Dendritic cell treated with granulocyte-macrophage colony-stimulating factor and Interleukin-4, amounts not matched to agents 40 ng/mL and 50 ng/mL, for 4 days (primary cell): ENCODE measurements around the gene PTHLH.

Experiments used
- H3K27ac Mint-ChIP-seq: one replicate; pipeline ENCODE4 v1.8.0; 2022; ENCODE audit warnings: mild to moderate bottlenecking, mixed read lengths
- H3K27me3 Mint-ChIP-seq: one replicate; pipeline ENCODE4 v1.8.0; 2022; ENCODE audit warnings: mild to moderate bottlenecking, mixed read lengths
- H3K36me3 Mint-ChIP-seq: one replicate; pipeline ENCODE4 v1.8.0; 2022; ENCODE audit warnings: low read depth, mixed read lengths
- H3K4me1 Mint-ChIP-seq: one replicate; pipeline ENCODE4 v1.8.0; 2022; ENCODE audit warnings: low read depth, mixed read lengths
- H3K4me3 Mint-ChIP-seq: one replicate; pipeline ENCODE4 v1.8.0; 2022; ENCODE audit warnings: mild to moderate bottlenecking, moderate library complexity, mixed read lengths
- H3K9me3 Mint-ChIP-seq: one replicate; pipeline ENCODE4 v1.8.0; 2022; ENCODE audit warnings: mixed read lengths
- intact Hi-C: fragments of 100-400 bp; cut with micrococcal nuclease; formaldehyde crosslinking; loops from one replicate; pipeline ENCODE4 v1.15.0; 2022

PTHLH gene

DNA sequence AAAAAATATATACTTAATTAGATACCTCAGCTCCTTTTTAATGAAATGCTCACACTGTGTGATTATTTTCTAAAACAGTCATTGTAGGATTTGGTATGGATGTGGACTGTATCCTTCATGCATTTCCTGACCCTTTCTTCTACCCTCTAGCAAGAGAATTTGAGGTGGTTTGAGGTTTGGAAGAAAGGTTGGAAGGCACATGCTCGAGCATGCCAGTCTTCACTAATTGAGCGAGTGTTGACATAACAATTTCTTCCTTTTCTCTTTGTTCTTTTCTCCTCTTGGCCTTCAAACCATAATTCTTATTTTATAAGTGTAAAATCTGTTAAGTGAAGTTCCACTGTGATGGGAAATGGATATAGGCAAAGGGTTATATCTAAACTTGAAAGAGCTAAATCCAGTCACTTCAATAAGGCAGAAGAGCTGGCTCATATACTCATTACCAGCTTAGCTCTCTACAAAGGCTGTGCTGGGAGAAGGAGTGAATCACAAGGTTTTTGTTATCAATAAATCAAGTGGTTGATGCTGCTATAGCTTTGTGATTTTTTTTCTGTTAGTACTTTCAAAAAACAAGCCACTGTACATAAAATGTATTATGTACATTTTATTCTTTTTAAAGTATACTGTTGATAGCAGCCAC, 16.2 kb upstream of the PTHLH start:
- H3K36me3 Mint-ChIP-seq: no peaks in the 10 kb centered on the region
- H3K27me3 Mint-ChIP-seq: no peaks in the 10 kb centered on the region
- no peak overlapping the region for H3K27ac Mint-ChIP-seq
- H3K4me1 Mint-ChIP-seq: no peaks in the 10 kb centered on the region
- H3K9me3 Mint-ChIP-seq: peaks cover 15% of the 10 kb centered on the region
- intact Hi-C loops: no loop called here
- no peak overlapping the region for H3K4me3 Mint-ChIP-seq

DNA sequence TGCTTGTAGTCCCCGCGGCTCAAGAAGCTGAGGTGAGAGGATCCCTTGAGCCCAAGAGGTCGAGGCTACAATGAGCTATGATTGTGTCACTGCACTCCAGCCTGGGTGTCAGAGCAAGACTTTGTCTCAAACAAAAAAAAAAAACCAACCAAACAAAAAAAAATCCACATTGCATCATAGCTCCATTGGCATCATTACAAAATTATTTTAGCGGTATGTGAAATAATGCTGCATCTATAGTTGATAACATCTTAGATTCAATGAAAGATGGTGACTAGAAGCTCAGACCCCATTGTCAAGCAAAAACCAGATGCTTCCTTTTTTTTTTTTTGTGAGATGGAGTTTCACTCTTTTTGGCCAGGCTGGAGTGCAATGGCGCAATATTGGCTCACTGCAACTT, 14.8 kb upstream of the PTHLH start:
- no peak overlapping the region for H3K27ac Mint-ChIP-seq
- no peak overlapping the region for H3K4me3 Mint-ChIP-seq
- peaks cover 15% of the 10 kb centered on the region for H3K9me3 Mint-ChIP-seq
- intact Hi-C loops: no loop called here
- H3K27me3 Mint-ChIP-seq: no peaks in the 10 kb centered on the region
- no peaks in the 10 kb centered on the region for H3K36me3 Mint-ChIP-seq
- no peaks in the 10 kb centered on the region for H3K4me1 Mint-ChIP-seq

DNA sequence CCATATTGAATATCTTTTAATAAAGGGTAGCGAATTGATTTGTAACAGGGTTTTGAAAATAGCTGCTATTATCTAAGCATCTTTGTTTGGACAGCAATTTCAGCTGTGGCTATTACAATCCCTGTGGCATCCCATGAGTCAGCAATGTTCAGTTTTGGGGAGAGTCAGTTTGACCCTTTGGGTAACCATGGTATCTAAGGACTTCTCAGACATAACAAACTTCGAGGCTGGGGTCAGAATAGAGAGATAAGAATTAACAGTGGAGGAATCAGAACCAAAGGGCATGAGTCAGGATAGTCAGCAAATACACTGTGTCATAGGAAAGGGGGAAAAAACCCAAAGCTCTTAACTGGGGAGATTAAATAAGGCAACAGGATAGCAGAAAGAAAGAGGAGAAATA, 11.7 kb upstream of the PTHLH start:
- no peaks in the 10 kb centered on the region for H3K4me1 Mint-ChIP-seq
- intact Hi-C loops: no loop called here
- H3K36me3 Mint-ChIP-seq: no peaks in the 10 kb centered on the region
- peaks cover 4% of the 10 kb centered on the region for H3K27me3 Mint-ChIP-seq
- no peak overlapping the region for H3K27ac Mint-ChIP-seq
- no peak overlapping the region for H3K4me3 Mint-ChIP-seq
- peaks cover 9% of the 10 kb centered on the region for H3K9me3 Mint-ChIP-seq

DNA sequence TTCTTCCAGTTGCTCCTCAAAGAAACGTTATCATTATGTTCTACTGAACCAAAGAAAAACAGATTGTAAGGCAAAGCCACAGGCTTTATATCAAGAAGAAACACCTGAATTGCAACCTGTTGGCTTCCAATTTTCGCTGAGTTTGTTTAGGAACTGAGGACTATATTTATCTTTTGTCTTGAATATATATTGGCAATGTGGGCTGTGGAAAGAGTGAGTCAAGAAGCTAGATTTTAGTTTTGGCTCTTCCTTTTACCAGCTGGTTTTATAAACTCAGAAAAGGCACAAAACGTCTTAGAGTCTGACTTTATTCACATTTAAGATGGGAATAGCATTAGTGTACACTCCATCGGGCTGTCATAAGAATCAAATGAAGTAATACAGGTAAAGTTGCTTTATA, 10.4 kb upstream of the PTHLH start:
- intact Hi-C loops: no loop called here
- Mint-ChIP-seq H3K4me3 (no peak overlapping the region), H3K4me1 (no peaks in the 10 kb centered on the region), H3K27ac (no peak overlapping the region), H3K9me3 (peaks cover 4% of the 10 kb centered on the region), H3K36me3 (no peaks in the 10 kb centered on the region), H3K27me3 (peaks cover 15% of the 10 kb centered on the region)

DNA sequence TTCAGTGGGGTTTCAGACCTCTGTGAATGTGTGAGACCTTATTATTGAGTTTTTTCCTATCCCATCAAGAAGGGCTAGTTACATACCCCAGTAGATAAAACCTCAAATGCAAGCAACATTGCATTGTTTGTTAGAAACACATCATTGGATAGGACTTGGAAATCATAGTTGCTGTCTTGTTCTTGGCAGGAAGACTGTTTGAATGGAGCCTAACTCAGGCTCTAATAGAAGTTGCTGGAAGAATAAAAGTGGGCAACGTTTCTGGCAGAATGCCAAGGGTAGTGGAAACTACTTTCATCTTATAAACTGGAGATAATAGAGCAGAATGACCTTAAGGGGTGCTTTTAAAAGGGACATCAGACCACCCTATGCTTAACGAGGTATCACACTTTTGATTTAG, 9.9 kb upstream of the PTHLH start:
- Mint-ChIP-seq H3K27ac (no peak overlapping the region), H3K9me3 (no peaks in the 10 kb centered on the region), H3K4me3 (no peak overlapping the region), H3K36me3 (no peaks in the 10 kb centered on the region), H3K4me1 (no peaks in the 10 kb centered on the region), H3K27me3 (peaks cover 20% of the 10 kb centered on the region)
- intact Hi-C loops: no loop called here

DNA sequence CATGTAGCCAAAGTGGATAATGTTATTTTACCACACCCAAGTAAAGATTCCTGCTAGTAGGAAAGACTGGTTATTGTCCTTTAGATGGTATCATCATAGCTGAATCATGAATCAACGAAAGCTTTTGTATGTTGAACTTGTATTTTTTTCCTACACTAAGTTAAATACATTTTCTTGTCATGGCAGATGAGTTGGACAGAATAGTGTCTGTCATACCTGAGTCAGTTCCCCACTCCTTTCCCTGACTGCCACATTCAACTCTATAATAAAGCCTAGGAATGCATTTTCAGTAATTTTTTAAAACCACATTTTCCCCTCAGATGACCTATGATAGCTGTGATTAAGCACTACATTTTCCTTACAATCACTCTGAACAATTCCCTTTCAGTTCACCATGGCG, 9.3 kb upstream of the PTHLH start:
- intact Hi-C loops: no loop called here
- H3K27ac Mint-ChIP-seq: no peak overlapping the region
- H3K36me3 Mint-ChIP-seq: no peaks in the 10 kb centered on the region
- no peak overlapping the region for H3K4me3 Mint-ChIP-seq
- peaks cover 22% of the 10 kb centered on the region for H3K27me3 Mint-ChIP-seq
- no peaks in the 10 kb centered on the region for H3K9me3 Mint-ChIP-seq
- H3K4me1 Mint-ChIP-seq: no peaks in the 10 kb centered on the region

DNA sequence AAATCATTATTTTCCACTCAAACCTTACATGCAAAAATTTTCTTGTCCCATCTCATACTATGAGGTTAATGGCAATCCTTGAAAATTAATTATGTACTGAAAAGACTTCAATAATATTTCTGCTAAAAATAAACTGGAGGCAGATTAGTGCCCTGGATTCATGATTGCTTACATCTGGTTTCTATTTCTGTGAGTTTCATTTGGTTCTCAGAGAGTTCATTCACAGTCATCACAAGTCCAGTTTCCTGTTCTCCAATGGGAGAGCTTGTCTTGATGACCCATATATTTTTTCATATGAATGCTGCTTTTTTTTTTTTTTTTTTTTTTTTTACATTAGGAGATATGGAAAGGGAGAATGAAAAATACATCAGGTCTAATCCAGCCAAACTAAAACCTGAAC, 6.6 kb upstream of the PTHLH start:
- Mint-ChIP-seq H3K36me3 (no peaks in the 10 kb centered on the region), H3K4me3 (no peak overlapping the region), H3K27ac (no peak overlapping the region), H3K27me3 (peaks cover 47% of the 10 kb centered on the region), H3K9me3 (no peaks in the 10 kb centered on the region), H3K4me1 (no peaks in the 10 kb centered on the region)
- intact Hi-C loops: no loop called here

DNA sequence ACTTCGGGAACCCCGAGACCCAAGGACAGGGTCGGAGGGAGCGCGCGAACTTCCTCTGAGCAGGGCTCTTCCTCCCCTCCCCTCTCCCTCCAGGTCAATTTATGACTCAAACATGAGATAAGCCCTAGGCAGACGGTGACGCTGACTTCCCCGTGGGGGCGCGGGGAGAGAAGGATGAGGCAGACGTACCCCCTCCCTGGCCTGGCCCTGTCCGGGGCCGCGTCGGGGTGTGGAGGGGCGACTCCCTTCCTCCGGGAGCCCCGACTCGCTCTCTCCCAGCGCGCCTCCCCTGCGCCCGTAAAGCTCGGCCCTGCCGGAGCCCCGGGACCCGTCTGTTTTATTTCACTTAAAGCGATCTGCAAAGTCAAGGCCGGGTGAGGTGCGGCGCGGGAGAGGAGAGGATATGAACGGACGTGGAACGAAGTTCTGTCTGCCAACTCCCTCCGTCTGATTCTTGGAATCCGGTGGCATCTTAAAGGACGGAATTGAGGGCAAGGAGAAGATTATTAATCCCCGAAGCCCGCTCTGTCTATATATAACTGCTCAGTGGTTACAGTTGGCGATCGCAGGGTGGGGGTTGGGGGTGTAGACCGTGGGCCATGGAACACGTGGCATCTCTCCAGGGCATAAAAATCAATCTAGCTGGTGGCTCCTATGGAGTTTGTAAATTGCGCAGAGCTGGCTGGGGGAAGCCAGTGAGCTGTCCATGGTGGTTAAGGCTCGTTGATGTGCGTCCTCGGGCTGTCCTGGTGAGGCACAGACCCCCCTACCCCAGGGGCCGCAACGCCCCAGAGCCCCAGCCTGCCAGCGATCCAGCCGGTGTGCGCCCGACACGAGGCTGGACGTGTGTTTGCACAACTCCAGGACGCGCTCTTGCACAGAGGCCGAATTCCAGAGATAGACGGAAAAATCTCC, 2.9 kb upstream of the PTHLH start:
- intact Hi-C loops: no loop called here
- H3K9me3 Mint-ChIP-seq: no peaks in the 10 kb centered on the region
- H3K36me3 Mint-ChIP-seq: no peaks in the 10 kb centered on the region
- peaks cover 7% of the 10 kb centered on the region for H3K4me1 Mint-ChIP-seq
- no peak overlapping the region for H3K4me3 Mint-ChIP-seq
- no peak overlapping the region for H3K27ac Mint-ChIP-seq
- peaks cover 80% of the 10 kb centered on the region for H3K27me3 Mint-ChIP-seq

DNA sequence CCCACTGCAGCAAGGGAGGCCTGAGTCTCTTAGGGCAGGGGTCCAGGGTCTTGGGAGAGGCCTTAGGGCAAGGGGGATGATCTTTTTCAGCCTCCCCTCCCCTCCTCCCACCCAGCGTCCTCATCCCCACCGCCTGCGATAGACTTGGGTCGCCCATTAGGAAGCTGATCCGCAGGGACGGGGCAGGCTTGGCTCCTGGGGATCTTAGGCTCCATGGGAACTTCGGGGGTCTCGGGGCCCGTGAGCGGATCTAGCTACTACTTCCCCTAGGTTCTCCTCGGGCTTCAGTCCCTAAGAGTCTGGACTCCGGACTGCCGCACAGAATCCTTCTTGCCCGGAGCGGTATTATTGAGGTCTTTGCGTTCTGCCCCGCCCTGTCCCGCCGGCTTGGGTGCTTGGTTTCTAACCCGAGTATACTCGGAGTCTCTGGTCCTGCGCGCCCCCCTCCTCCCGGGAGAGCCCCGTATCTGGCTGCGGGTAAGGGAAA, 2.2 kb upstream of the PTHLH start:
- Mint-ChIP-seq H3K4me1 (peaks cover 11% of the 10 kb centered on the region), H3K36me3 (no peaks in the 10 kb centered on the region), H3K4me3 (no peak overlapping the region), H3K9me3 (no peaks in the 10 kb centered on the region), H3K27me3 (peaks cover 83% of the 10 kb centered on the region), H3K27ac (no peak overlapping the region)
- intact Hi-C loops: no loop called here

DNA sequence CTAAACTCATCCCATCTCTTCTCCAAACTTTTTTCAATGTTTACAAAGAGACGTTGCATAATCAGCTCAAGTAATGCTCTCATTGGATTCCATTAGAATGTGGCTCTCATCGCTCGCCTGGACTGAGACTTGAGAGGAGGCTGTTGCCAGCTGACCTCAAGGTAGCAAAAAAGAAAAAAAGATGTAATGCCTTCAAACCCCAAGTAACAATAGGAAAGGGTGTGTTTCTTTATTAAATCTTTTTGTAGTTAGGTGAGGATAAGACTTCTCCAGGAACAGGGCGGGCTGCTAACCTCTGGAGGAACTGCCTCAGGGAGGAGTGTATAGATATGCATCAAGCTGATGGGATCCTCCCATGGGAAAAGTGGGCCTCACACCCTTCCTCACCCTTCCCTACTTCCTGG, 956 bp upstream of the PTHLH start:
- no peaks in the 10 kb centered on the region for H3K9me3 Mint-ChIP-seq
- no peaks in the 10 kb centered on the region for H3K36me3 Mint-ChIP-seq
- peaks cover 88% of the 10 kb centered on the region for H3K27me3 Mint-ChIP-seq
- peaks cover 18% of the 10 kb centered on the region for H3K4me1 Mint-ChIP-seq
- H3K27ac Mint-ChIP-seq: no peak overlapping the region
- intact Hi-C loops: no loop called here
- H3K4me3 Mint-ChIP-seq: no peak overlapping the region

DNA sequence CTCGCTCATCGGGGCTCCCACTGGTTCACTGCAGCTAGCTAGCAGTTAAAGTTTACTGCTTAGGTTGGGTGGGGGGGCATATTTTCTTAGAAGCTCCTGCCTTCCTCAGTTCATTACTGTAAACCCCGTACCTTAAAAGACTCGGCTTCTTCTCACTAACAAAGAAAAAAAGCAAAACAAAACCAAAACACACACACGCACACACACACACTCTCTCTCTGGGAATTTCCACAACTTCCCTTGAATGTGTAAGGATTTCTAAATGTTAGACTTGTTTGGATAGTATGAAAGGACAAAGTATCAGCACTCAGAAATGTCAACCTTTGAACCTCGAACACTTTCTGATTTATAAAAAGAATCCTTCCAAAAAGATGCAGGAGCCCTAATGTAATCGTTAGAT, 927 bp downstream of the PTHLH start:
- Mint-ChIP-seq H3K27me3 (peaks cover 88% of the 10 kb centered on the region), H3K4me1 (peaks cover 18% of the 10 kb centered on the region), H3K27ac (no peak overlapping the region), H3K4me3 (no peak overlapping the region), H3K36me3 (no peaks in the 10 kb centered on the region), H3K9me3 (no peaks in the 10 kb centered on the region)
- intact Hi-C loops: no loop called here

DNA sequence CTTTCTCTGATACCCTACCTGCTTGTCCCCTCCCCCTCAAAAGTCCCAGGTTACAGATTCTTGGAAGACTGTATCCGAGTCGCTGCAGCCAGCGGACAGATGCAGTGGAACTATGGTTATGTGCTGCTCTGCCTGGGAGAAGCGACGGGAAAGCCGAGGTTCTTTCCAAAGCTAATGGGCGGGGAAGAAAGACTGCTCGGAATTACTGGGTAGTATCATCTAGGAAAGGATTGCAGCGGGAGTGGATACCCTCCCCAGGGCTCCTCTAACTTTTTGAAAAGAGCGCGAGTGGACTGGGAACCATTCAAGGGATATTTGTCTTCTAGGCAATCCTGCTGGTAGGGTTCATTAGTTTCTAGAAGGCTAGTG, 1.4 kb downstream of the PTHLH start:
- no peaks in the 10 kb centered on the region for H3K9me3 Mint-ChIP-seq
- no peak overlapping the region for H3K27ac Mint-ChIP-seq
- intact Hi-C loops: no loop called here
- peaks cover 18% of the 10 kb centered on the region for H3K4me1 Mint-ChIP-seq
- no peaks in the 10 kb centered on the region for H3K36me3 Mint-ChIP-seq
- H3K27me3 Mint-ChIP-seq: peaks cover 84% of the 10 kb centered on the region
- no peak overlapping the region for H3K4me3 Mint-ChIP-seq

DNA sequence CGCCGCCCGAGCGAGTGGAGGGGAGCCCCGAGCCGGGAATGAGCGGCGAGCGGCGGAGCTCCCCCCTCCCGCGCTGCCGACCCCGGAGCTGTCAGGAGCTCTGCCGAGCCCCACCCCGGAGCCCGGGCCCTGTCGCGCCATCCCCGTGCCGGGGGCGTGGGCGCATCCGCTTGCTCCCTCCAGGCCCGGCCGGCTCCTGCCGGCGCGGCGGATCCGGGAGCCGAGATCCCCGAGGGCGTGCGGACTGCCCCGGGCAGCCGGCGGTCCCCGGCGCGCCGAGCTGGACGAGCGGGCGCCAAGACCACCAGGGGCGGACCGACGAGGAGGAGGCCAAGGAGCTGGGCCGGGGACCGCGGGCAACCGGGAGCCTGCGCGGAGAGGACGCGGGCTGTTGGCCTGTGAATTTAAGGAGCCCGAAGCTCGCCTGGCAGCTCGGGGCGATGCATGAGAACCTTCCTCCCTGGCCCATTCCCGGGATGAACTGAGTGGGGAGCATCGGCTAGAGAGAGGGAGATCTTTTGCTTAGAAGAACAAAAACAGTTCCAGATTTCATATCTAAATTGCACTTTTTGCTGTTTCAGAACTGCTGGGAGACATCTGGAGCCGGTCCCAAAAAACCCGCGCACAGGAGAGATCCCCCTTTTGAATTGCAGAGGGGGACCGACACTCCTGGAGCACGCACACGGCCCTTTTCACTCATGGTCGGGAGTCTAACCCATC, 2.0 kb downstream of the PTHLH start:
- Mint-ChIP-seq H3K36me3 (no peaks in the 10 kb centered on the region), H3K4me1 (peaks cover 18% of the 10 kb centered on the region), H3K9me3 (no peaks in the 10 kb centered on the region), H3K4me3 (no peak overlapping the region), H3K27me3 (peaks cover 81% of the 10 kb centered on the region), H3K27ac (no peak overlapping the region)
- intact Hi-C loops: no loop called here
